H1 (cell line): ENCODE data around the gene NXF3. TPM values are rescaled to one million over a fixed set of nuclear protein-coding genes. Genes with fewer than 3 reads are reported as not detected.
"Not testable (repeated sequence)": the region's sequence is repeated elsewhere in the genome, so short reads cannot be mapped to it uniquely, and the experiment has no call there.

Experiments
- CTCF ChIA-PET: fragments of 300-600 bp; sonication (Branson Sonifier 250); formaldehyde crosslinking; loops from one replicate; lab custom pipeline; 2021; ENCODE audit not compliant: partially characterized antibody; lab: Charles Lee
- POLR2A ChIA-PET: fragments of 300-600 bp; sonication (Branson Sonifier 250); formaldehyde crosslinking; loops from one replicate; lab custom pipeline; 2021; ENCODE audit warnings: inconsistent platforms; ENCODE audit not compliant: partially characterized antibody; lab: Charles Lee
- DNase-seq, 2 experiments: peaks; one replicate each; pipeline versions ENCODE4 v3.0.0 to v3.0.0-alpha.2; 2010 to 2022; ENCODE audit warnings: low spot score in 2 of 2, low read depth in 1 of 2, mixed read lengths in 1 of 2
- FAIRE-seq: peaks from 2 replicates; lab custom pipeline; 2011; peaks lifted over from hg19 to GRCh38; lab: Jason Lieb, UNC
- H2AFZ ChIP-seq: 2 replicates; pipeline ENCODE4 v1.8.1; 2012; ENCODE audit warnings: low read length, inconsistent platforms
- H2AK5ac ChIP-seq: 2 replicates; pipeline ENCODE4 v1.6.1; 2013; ENCODE audit warnings: low read depth, low read length
- H2BK120ac ChIP-seq: replicated peaks from 2 replicates; pipeline ENCODE3; 2013; ENCODE audit warnings: low read depth, low read length, inconsistent platforms
- H2BK12ac ChIP-seq: 2 replicates; pipeline ENCODE4 v1.6.1; 2013; ENCODE audit warnings: low read depth, low read length
- H2BK15ac ChIP-seq: 2 replicates; pipeline ENCODE4 v1.6.1; 2013; ENCODE audit warnings: low read length
- H2BK20ac ChIP-seq: 2 replicates; pipeline ENCODE4 v1.6.1; 2013; ENCODE audit warnings: low read length
- H2BK5ac ChIP-seq: 2 replicates; pipeline ENCODE4 v1.6.1; 2013; ENCODE audit warnings: low read depth, low read length
- H3K14ac ChIP-seq: 2 replicates; pipeline ENCODE4 v1.6.1; 2013; ENCODE audit warnings: inconsistent platforms; ENCODE audit not compliant: insufficient read length
- H3K18ac ChIP-seq: 2 replicates; pipeline ENCODE4 v1.6.1; 2013; ENCODE audit warnings: low read length; ENCODE audit errors: extremely low read depth
- H3K23ac ChIP-seq: 2 replicates; pipeline ENCODE4 v1.6.1; 2013; ENCODE audit warnings: inconsistent platforms; ENCODE audit not compliant: insufficient read length
- H3K23me2 ChIP-seq: 2 replicates; pipeline ENCODE4 v1.6.1; 2013; ENCODE audit warnings: low read depth, low read length
- H3K27ac ChIP-seq: 2 replicates; pipeline ENCODE4 v1.6.1; 2011; ENCODE audit warnings: low read depth, low read length, inconsistent platforms
- H3K27me3 ChIP-seq, 4 experiments: replicated peaks in 1 of 4; 1 replicate in 1 of 4; 2 replicates in 3 of 4; pipeline versions ENCODE4 v1.6.1 to v1.8.1; 2011 to 2013; ENCODE audit warnings: low read length in 3 of 4, mild to moderate bottlenecking in 3 of 4, inconsistent platforms in 2 of 4, mixed read lengths in 2 of 4, moderate library complexity in 1 of 4; ENCODE audit not compliant: control insufficient read depth in 3 of 4, insufficient read depth in 3 of 4; ENCODE audit errors: extremely low read depth in 1 of 4
- H3K36me3 ChIP-seq, 4 experiments: 2 replicates each; pipeline versions ENCODE4 v1.6.1 to v1.8.1; 2011 to 2013; ENCODE audit warnings: mild to moderate bottlenecking in 4 of 4, low read length in 3 of 4, moderate library complexity in 2 of 4, control low read depth in 1 of 4, inconsistent platforms in 1 of 4; ENCODE audit not compliant: insufficient read depth in 4 of 4, control insufficient read depth in 2 of 4
- H3K4ac ChIP-seq: replicated peaks from 2 replicates; pipeline ENCODE3; 2013; ENCODE audit warnings: low read length, low read depth, mixed read lengths, inconsistent platforms; ENCODE audit not compliant: insufficient read length
- H3K4me1 ChIP-seq, 4 experiments: replicated peaks in 1 of 4; 1 replicate in 1 of 4; 2 replicates in 3 of 4; pipeline versions ENCODE4 v1.6.1 to v1.8.1; 2011 to 2013; ENCODE audit warnings: low read length in 3 of 4, inconsistent platforms in 2 of 4, mixed read lengths in 1 of 4; ENCODE audit not compliant: insufficient read depth in 4 of 4, control insufficient read depth in 3 of 4
- H3K4me2 ChIP-seq, 2 experiments: 2 replicates each; pipeline versions ENCODE4 v1.6.1 to v1.8.1; 2011 to 2013; ENCODE audit warnings: low read depth in 2 of 2, low read length in 2 of 2, control low read depth in 1 of 2, inconsistent platforms in 1 of 2, mild to moderate bottlenecking in 1 of 2; ENCODE audit not compliant: insufficient read depth in 1 of 2
- H3K4me3 ChIP-seq, 4 experiments: fragments of 200-600, 300-600 bp in 1 of 4; sonication (generic), shearing (Covaris generic), sonication (Bioruptor Twin) in 1 of 4; 2 replicates each; pipeline versions ENCODE4 v1.5.1 to v1.8.1; 2011 to 2016; ENCODE audit warnings: low read length in 4 of 4, low read depth in 3 of 4, control low read depth in 2 of 4, inconsistent platforms in 2 of 4, mild to moderate bottlenecking in 2 of 4, mixed read lengths in 1 of 4, moderate library complexity in 1 of 4; ENCODE audit not compliant: insufficient read depth in 2 of 4; ENCODE audit errors: extremely low read depth in 1 of 4
- H3K56ac ChIP-seq: replicated peaks from 2 replicates; pipeline ENCODE3; 2013; ENCODE audit warnings: low read depth, mild to moderate bottlenecking, mixed read lengths, low read length, inconsistent platforms; ENCODE audit not compliant: insufficient read length
- H3K79me1 ChIP-seq: 2 replicates; pipeline ENCODE4 v1.6.1; 2013; ENCODE audit warnings: low read depth, low read length, control low read depth
- H3K79me2 ChIP-seq, 2 experiments: 2 replicates each; pipeline versions ENCODE4 v1.6.1 to v1.8.1; 2012 to 2013; ENCODE audit warnings: low read length in 2 of 2, mild to moderate bottlenecking in 2 of 2, inconsistent platforms in 1 of 2; ENCODE audit not compliant: insufficient read depth in 2 of 2, control insufficient read depth in 1 of 2
- H3K9ac ChIP-seq, 4 experiments: replicated peaks in 1 of 4; 1 replicate in 1 of 4; 2 replicates in 3 of 4; pipeline versions ENCODE4 v1.6.1 to v1.8.1; 2011 to 2013; ENCODE audit warnings: low read depth in 3 of 4, low read length in 3 of 4, control low read depth in 2 of 4, mild to moderate bottlenecking in 2 of 4, moderate library complexity in 2 of 4, inconsistent platforms in 1 of 4; ENCODE audit errors: extremely low read depth in 1 of 4
- H3K9me3 ChIP-seq, 2 experiments: 2 replicates each; pipeline versions ENCODE4 v1.6.1 to v1.8.1; 2012 to 2013; ENCODE audit warnings: mild to moderate bottlenecking in 2 of 2, moderate library complexity in 2 of 2, control low read depth in 1 of 2, inconsistent platforms in 1 of 2, low read depth in 1 of 2, low read length in 1 of 2, mixed read lengths in 1 of 2; ENCODE audit not compliant: insufficient read depth in 2 of 2
- H4K20me1 ChIP-seq, 2 experiments: replicated peaks in 1 of 2; 2 replicates each; pipeline versions ENCODE3 to v1.8.1; 2011 to 2013; ENCODE audit warnings: inconsistent platforms in 2 of 2, low read length in 2 of 2, mild to moderate bottlenecking in 1 of 2; ENCODE audit not compliant: insufficient read depth in 2 of 2, control insufficient read depth in 1 of 2
- H4K5ac ChIP-seq: 2 replicates; pipeline ENCODE4 v1.6.1; 2013; ENCODE audit warnings: low read length, low read depth, mixed read lengths, inconsistent platforms; ENCODE audit not compliant: insufficient read length
- H4K8ac ChIP-seq: 2 replicates; pipeline ENCODE4 v1.8.0; 2013; ENCODE audit warnings: mild to moderate bottlenecking, moderate library complexity, low read length, inconsistent platforms; ENCODE audit not compliant: insufficient read depth; ENCODE audit errors: extremely low read depth
- H4K91ac ChIP-seq: replicated peaks from 2 replicates; pipeline ENCODE3; 2013; ENCODE audit warnings: low read length, mixed read lengths, inconsistent platforms; ENCODE audit not compliant: insufficient read length
- CBX8 ChIP-seq: fragments of 300-800, 300-1000 bp; sonication (generic); IDR thresholded peaks from 2 replicates; pipeline ENCODE4 v1.7.1; 2016; ENCODE audit warnings: low read depth, low read length, borderline replicate concordance
- KDM5A ChIP-seq: fragments of 200-600 bp; IDR thresholded peaks from 2 replicates; pipeline ENCODE4 v1.7.1; 2012; ENCODE audit warnings: mild to moderate bottlenecking, low read length, inconsistent platforms, mixed read lengths
- RAD21 ChIP-seq, 2 experiments: IDR thresholded peaks in 1 of 2; conservative IDR thresholded peaks in 1 of 2; 2 replicates each; pipeline ENCODE4 v1.6.1; 2011; ENCODE audit warnings: low read depth in 2 of 2, low read length in 2 of 2, improper control_type of control experiment in 1 of 2, inconsistent platforms in 1 of 2, mild to moderate bottlenecking in 1 of 2, moderate library complexity in 1 of 2
- TCF12 ChIP-seq: IDR thresholded peaks from 2 replicates; pipeline ENCODE4 v1.6.1; 2011; ENCODE audit warnings: low read depth, mild to moderate bottlenecking, low read length
- whole genome bisulfite sequencing, 2 experiments: shearing (Covaris generic) in 1 of 2; methylation state at CpG; one replicate each; pipeline versions ENCODE4 v1.1.6 to v1.1.7; 2013 to 2015; ENCODE audit warnings: low lambda C conversion rate in 2 of 2, mixed read lengths in 2 of 2, inconsistent platforms in 1 of 2, low coverage in 1 of 2, missing lambda C conversion rate in 1 of 2; ENCODE audit not compliant: insufficient replicate concordance in 2 of 2, insufficient coverage in 1 of 2, insufficient read length in 1 of 2; ENCODE audit errors: extremely low coverage in 1 of 2, missing lambda C conversion rate in 1 of 2; 5-methylcytosine and 5-hydroxymethylcytosine counted together
- polyA plus RNA-seq, 7 experiments: library from polyadenylated mRNA; depleted of rRNA in 3 of 7; stranded (reverse) in 5 of 7; unstranded in 2 of 7; fragments of >200 nt in 5 of 7; fragments of 200-250 nt in 2 of 7; gene quantifications; 1 replicate in 5 of 7; 2 replicates in 1 of 7; 4 replicates in 1 of 7; pipeline versions ENCODE4 v1.2.1 to v1.2.3, GENCODE V29; 2011 to 2013; ENCODE audit warnings: missing spikeins in 2 of 7, mixed read lengths in 2 of 7
- total RNA-seq: library from RNA; stranded (reverse); fragmentation: NEBNext Ultra II Directional; extraction: Animal tissue kit (Norgen Biotek cat#: 25700); gene quantifications from 2 replicates; pipeline ENCODE4 v1.2.1, GENCODE V29; 2021

NXF3 gene
- total and polyA plus RNA-seq, 2 of the 8 experiments (the other 6 are each of a cell fraction or from before 2014, with no cell fraction given), result 0.12 TPM; not detected in 1

DNA sequence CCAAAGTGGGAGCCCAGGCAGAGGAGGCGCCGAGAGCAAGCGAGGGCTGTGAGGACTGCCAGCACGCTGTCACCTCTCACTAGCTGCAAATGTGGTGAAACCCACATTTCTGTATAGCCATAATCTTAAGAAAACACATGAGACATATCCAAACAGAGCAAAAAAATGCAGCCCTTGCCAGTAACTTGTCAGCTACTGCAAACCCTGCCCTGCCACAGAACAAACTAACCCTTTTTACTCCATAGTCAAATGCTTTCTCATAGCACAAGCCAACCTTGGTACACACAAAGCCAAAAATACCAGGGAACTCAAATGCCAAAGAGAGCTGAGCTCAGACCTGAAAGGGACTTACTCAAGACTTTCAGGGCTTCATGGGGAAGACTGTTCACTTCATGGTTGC is 14.9 kb upstream of the NXF3 start (continued):
- no peak for TF ChIP-seq CBX8
- TF ChIP-seq RAD21 (IDR thresholded peaks at IDR 0.05 in 1 of 2, conservative IDR thresholded peaks at IDR 0.05 in 1 of 2; ENCODE audit: low read depth in 2 of 2, low read length in 2 of 2), result no peak
- no peak for TF ChIP-seq KDM5A
- no peak for TF ChIP-seq TCF12

GRCh38 chrX:103107227-103107737 is 14.3 kb upstream of the NXF3 start:
- H2AK5ac ChIP-seq, H3K14ac ChIP-seq, H3K56ac ChIP-seq, POLR2A ChIA-PET, H4K91ac ChIP-seq, H3K18ac ChIP-seq, H3K23me2 ChIP-seq, H3K36me3 ChIP-seq, H2BK20ac ChIP-seq, H2BK15ac ChIP-seq, H2AFZ ChIP-seq, FAIRE-seq, H3K4ac ChIP-seq, H3K9ac ChIP-seq, H3K4me3 ChIP-seq, H2BK120ac ChIP-seq, H3K27ac ChIP-seq, H3K79me1 ChIP-seq, H3K27me3 ChIP-seq, H3K4me1 ChIP-seq, H2BK5ac ChIP-seq, H3K4me2 ChIP-seq, H4K8ac ChIP-seq, H3K79me2 ChIP-seq, H4K20me1 ChIP-seq, H2BK12ac ChIP-seq, DNase-seq, H3K9me3 ChIP-seq, H3K23ac ChIP-seq, H4K5ac ChIP-seq, CTCF ChIA-PET: not testable (repeated sequence)
- WGBS, 2 experiments, result no CpG with 5 or more reads among the region's 21 CpGs
